NCI-H446 (cell line): Measurements from ENCODE around the gene SYNGAP1.
"Not testable (repeated sequence)": the region's sequence is repeated elsewhere in the genome, so short reads cannot be mapped to it uniquely, and the experiment has no call there.

Experiments used
- DNase-seq, 2 experiments: peaks; one replicate each; lab custom pipeline; 2025; lab: John Stamatoyannopoulos, UW

Gene SYNGAP1

GRCh38 chr6:33469661-33470060, 49.8 kb downstream of the SYNGAP1 start:
- no peak for DNase-seq

- no peak for DNase-seq
Observed at GRCh38 chr6:33477864-33478263, 58.0 kb downstream of the SYNGAP1 start.

- no peak for DNase-seq
Observed at GRCh38 chr6:33481192-33481591, 61.3 kb downstream of the SYNGAP1 start.

GRCh38 chr6:33482620-33483019, 62.8 kb downstream of the SYNGAP1 start:
- DNase-seq: not testable (repeated sequence)

GRCh38 chr6:33483678-33484077, 63.8 kb downstream of the SYNGAP1 start:
- DNase-seq: no peak

GRCh38 chr6:33484673-33485262, 64.9 kb downstream of the SYNGAP1 start:
- DNase-seq: not testable (repeated sequence)

GRCh38 chr6:33485680-33486079, 65.8 kb downstream of the SYNGAP1 start:
- DNase-seq: not testable (repeated sequence)

- DNase-seq: no peak
Observed at GRCh38 chr6:33488339-33488738, 68.5 kb downstream of the SYNGAP1 start.

- no peak for DNase-seq
Observed at GRCh38 chr6:33490198-33490597, 70.3 kb downstream of the SYNGAP1 start.

- no peak for DNase-seq
Observed at GRCh38 chr6:33490621-33491020, 70.8 kb downstream of the SYNGAP1 start.

- no peak for DNase-seq
Observed at GRCh38 chr6:33492093-33492492, 72.2 kb downstream of the SYNGAP1 start.

GRCh38 chr6:33497157-33497556, 77.3 kb downstream of the SYNGAP1 start:
- DNase-seq: no peak

GRCh38 chr6:33502486-33502885, 82.6 kb downstream of the SYNGAP1 start:
- no peak for DNase-seq

- DNase-seq: no peak
Observed at GRCh38 chr6:33504486-33504885, 84.6 kb downstream of the SYNGAP1 start.
